Neuronal stem cell (in vitro differentiated cells): ENCODE measurements around the gene HUS1. TPM values are rescaled to one million over a fixed set of nuclear protein-coding genes. Genes with fewer than 3 reads are reported as not detected.

Experiments
- DNase-seq: peaks from one replicate; pipeline ENCODE4 v3.0.0-alpha.2; 2013; ENCODE audit warnings: low spot score
- H2AFZ ChIP-seq: one replicate; pipeline ENCODE4 v1.6.1; 2013; ENCODE audit warnings: mild to moderate bottlenecking, low read length, inconsistent platforms
- H2AK5ac ChIP-seq: 2 replicates; pipeline ENCODE4 v1.6.1; 2013; ENCODE audit warnings: low read depth, mild to moderate bottlenecking, inconsistent platforms, low read length, moderate library complexity, mixed read lengths
- H2BK120ac ChIP-seq: 2 replicates; pipeline ENCODE4 v1.6.1; 2013; ENCODE audit warnings: low read depth, mild to moderate bottlenecking, inconsistent platforms, low read length, moderate library complexity, mixed read lengths
- H2BK12ac ChIP-seq: one replicate; pipeline ENCODE4 v1.6.1; 2013; ENCODE audit warnings: low read length, inconsistent platforms
- H2BK15ac ChIP-seq: 2 replicates; pipeline ENCODE4 v1.6.1; 2013; ENCODE audit warnings: mild to moderate bottlenecking, low read length, inconsistent platforms, mixed read lengths
- H2BK5ac ChIP-seq: one replicate; pipeline ENCODE4 v1.6.1; 2013; ENCODE audit warnings: inconsistent platforms, mild to moderate bottlenecking, low read length, moderate library complexity
- H3K14ac ChIP-seq: one replicate; pipeline ENCODE4 v1.6.1; 2013; ENCODE audit warnings: low read length, inconsistent platforms
- H3K18ac ChIP-seq: 2 replicates; pipeline ENCODE4 v1.6.1; 2013; ENCODE audit warnings: low read length, inconsistent platforms
- H3K23ac ChIP-seq: 2 replicates; pipeline ENCODE4 v1.6.1; 2013; ENCODE audit warnings: low read depth, mild to moderate bottlenecking, mixed read lengths, low read length, inconsistent platforms; ENCODE audit not compliant: poor library complexity
- H3K27ac ChIP-seq: replicated peaks from 3 replicates; pipeline ENCODE4 v1.5.1; 2013; ENCODE audit warnings: low read length, inconsistent platforms
- H3K27me3 ChIP-seq, 3 experiments: 2 replicates each; pipeline ENCODE4 v1.6.1; 2013; ENCODE audit warnings: low read length in 3 of 3, mild to moderate bottlenecking in 2 of 3, inconsistent platforms in 1 of 3, low read depth in 1 of 3, mixed read lengths in 1 of 3, moderate library complexity in 1 of 3; ENCODE audit not compliant: control insufficient read depth in 3 of 3, insufficient read depth in 3 of 3
- H3K36me3 ChIP-seq, 2 donors: replicated peaks in 1 of 2; 2 replicates each; pipeline ENCODE4 v1.6.1; 2013; ENCODE audit warnings: low read length in 2 of 2; ENCODE audit not compliant: control insufficient read depth in 2 of 2, insufficient read depth in 2 of 2
- H3K4ac ChIP-seq: 2 replicates; pipeline ENCODE4 v1.6.1; 2013; ENCODE audit warnings: inconsistent platforms, mild to moderate bottlenecking, low read length, moderate library complexity
- H3K4me1 ChIP-seq, 2 donors: 1 replicate in 1 of 2; 2 replicates in 1 of 2; pipeline ENCODE4 v1.6.1; 2013; ENCODE audit warnings: low read length in 2 of 2, low read depth in 1 of 2; ENCODE audit not compliant: control insufficient read depth in 2 of 2, insufficient read depth in 1 of 2
- H3K4me2 ChIP-seq: one replicate; pipeline ENCODE4 v1.6.1; 2013; ENCODE audit warnings: mild to moderate bottlenecking, low read length, inconsistent platforms; ENCODE audit not compliant: insufficient read depth, poor library complexity, severe bottlenecking
- H3K4me3 ChIP-seq, 2 donors: 2 replicates each; pipeline ENCODE4 v1.5.1; 2013; ENCODE audit warnings: low read length in 2 of 2, mild to moderate bottlenecking in 2 of 2, inconsistent platforms in 1 of 2, moderate library complexity in 1 of 2
- H3K79me1 ChIP-seq: one replicate; pipeline ENCODE4 v1.6.1; 2013; ENCODE audit warnings: low read depth, mild to moderate bottlenecking, inconsistent platforms, low read length, moderate library complexity
- H3K9ac ChIP-seq: one replicate; pipeline ENCODE4 v1.6.1; 2013; ENCODE audit warnings: mild to moderate bottlenecking, low read depth, low read length, inconsistent platforms; ENCODE audit not compliant: poor library complexity
- H3K9me3 ChIP-seq, 2 donors: replicated peaks in 1 of 2; 2 replicates each; pipeline versions ENCODE3 to v1.6.1; 2013; ENCODE audit warnings: low read length in 2 of 2, mild to moderate bottlenecking in 2 of 2, inconsistent platforms in 1 of 2, low read depth in 1 of 2, mixed read lengths in 1 of 2, moderate library complexity in 1 of 2; ENCODE audit not compliant: control insufficient read depth in 2 of 2, insufficient read depth in 1 of 2
- H4K8ac ChIP-seq: one replicate; pipeline ENCODE4 v1.6.1; 2013; ENCODE audit warnings: low read depth, mild to moderate bottlenecking, inconsistent platforms, low read length, moderate library complexity
- H4K91ac ChIP-seq: one replicate; pipeline ENCODE4 v1.6.1; 2013; ENCODE audit warnings: low read length, low read depth, mild to moderate bottlenecking, inconsistent platforms; ENCODE audit not compliant: poor library complexity
- WGBS, 2 donors: extraction: QIAGEN DNeasy Blood & Tissue Kit; methylation state at CpG; one replicate each; pipeline ENCODE4 v1.1.7; 2013; ENCODE audit warnings: missing lambda C conversion rate in 2 of 2, mixed read lengths in 1 of 2; ENCODE audit not compliant: insufficient read length in 2 of 2, insufficient replicate concordance in 1 of 2; ENCODE audit errors: extremely low coverage in 2 of 2; 5-methylcytosine and 5-hydroxymethylcytosine counted together
- polyA plus RNA-seq, 2 experiments: library from polyadenylated mRNA; stranded (reverse); fragments of 200-250 nt; gene quantifications; one replicate each; pipeline ENCODE4 v1.2.3, GENCODE V29; 2013

Gene HUS1
- 14.8 TPM for polyA plus RNA-seq (2013, experiment 1 of 2)
- polyA plus RNA-seq (2013, experiment 2 of 2) = 15.8 TPM

GRCh38 chr7:47979145-47979831 lies at the start of gene HUS1:
Gene HUS1, minus strand, starts transcription at chr7:47979615. Its CDS starts 96 bp downstream, at chr7:47979519.
- H3K4me1 ChIP-seq = peaks cover 4 to 5% of the 10 kb centered on the region in 2 donors
- H3K36me3 ChIP-seq = peaks cover 22 to 37% of the 10 kb centered on the region in 2 donors
- peak within 1 kb of the TSS; percentile 26 for H3K14ac ChIP-seq
- peak; percentile 90 for DNase-seq
- H3K4me3 ChIP-seq = peak within 1 kb of the TSS; percentile 56 to 97
- no peaks in the 10 kb centered on the region for H3K27me3 ChIP-seq
- H2AK5ac ChIP-seq = no peak within 1 kb of the TSS
- H4K8ac ChIP-seq = no peak within 1 kb of the TSS
- H4K91ac ChIP-seq = no peak within 1 kb of the TSS
- peak within 1 kb of the TSS; percentile 79 for H3K4me2 ChIP-seq
- peak within 1 kb of the TSS; percentile 94 for H3K9ac ChIP-seq
- peaks cover 0 to 2% of the 10 kb centered on the region in 2 donors for H3K9me3 ChIP-seq
- H3K4ac ChIP-seq = no peak within 1 kb of the TSS
- no peak within 1 kb of the TSS for H2BK120ac ChIP-seq
- H2BK12ac ChIP-seq = peak within 1 kb of the TSS; percentile 47
- H3K18ac ChIP-seq = peak within 1 kb of the TSS; percentile 95
- no CpG with 5 or more reads among the region's 62 CpGs for WGBS, 2 donors
- H3K27ac ChIP-seq = peak within 1 kb of the TSS; percentile 98
- H2BK5ac ChIP-seq = peak within 1 kb of the TSS; percentile 80
- H2AFZ ChIP-seq = peak within 1 kb of the TSS; percentile 92
- no peak within 1 kb of the TSS for H2BK15ac ChIP-seq
- H3K23ac ChIP-seq = peak within 1 kb of the TSS; percentile 58
- H3K79me1 ChIP-seq = no peaks in the 10 kb centered on the region

DNA sequence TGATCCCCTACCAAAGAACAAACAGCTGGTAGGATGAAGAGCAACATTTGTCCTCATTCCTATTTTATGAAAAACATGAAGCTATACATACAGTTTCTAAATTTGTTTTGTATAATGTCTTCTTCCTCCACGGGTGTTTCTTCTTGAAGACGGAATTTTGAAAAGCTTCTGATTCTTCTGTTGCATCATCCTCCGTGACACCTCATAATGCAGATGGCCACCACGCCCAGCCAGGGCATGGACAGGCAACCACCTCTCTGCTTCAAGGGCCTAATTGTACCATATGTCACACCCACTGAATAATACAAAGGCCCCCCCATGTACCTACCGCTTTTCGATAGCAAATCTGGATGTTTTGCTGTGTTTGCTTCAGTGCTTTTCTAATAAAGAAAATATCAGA lies 49.5 kb upstream of the HUS1 start, which contains the start of gene SUN3:
Gene SUN3 (minus strand): TSS at position 170 of the 400 bp plus-strand sequence. CDS start 169 bp downstream, at position 1.
- H3K23ac ChIP-seq = no peak within 1 kb of the TSS
- H2AFZ ChIP-seq = no peak within 1 kb of the TSS
- no peak within 1 kb of the TSS for H2BK15ac ChIP-seq
- H3K14ac ChIP-seq = no peak within 1 kb of the TSS
- H3K79me1 ChIP-seq = no peaks in the 10 kb centered on the region
- H3K18ac ChIP-seq = no peak within 1 kb of the TSS
- H3K9me3 ChIP-seq = no peaks in the 10 kb centered on the region
- peaks cover 0 to 24% (median 0%) of the 10 kb centered on the region in 3 experiments for H3K27me3 ChIP-seq
- DNase-seq = no peak
- H3K4me2 ChIP-seq = no peak within 1 kb of the TSS
- H2BK12ac ChIP-seq = no peak within 1 kb of the TSS
- H3K4me3 ChIP-seq = no peak within 1 kb of the TSS
- no peaks in the 10 kb centered on the region for H3K4me1 ChIP-seq
- no peak within 1 kb of the TSS for H4K91ac ChIP-seq
- WGBS, 2 donors = no CpG with 5 or more reads among the region's 6 CpGs
- H2BK120ac ChIP-seq = no peak within 1 kb of the TSS
- no peak within 1 kb of the TSS for H3K9ac ChIP-seq
- H4K8ac ChIP-seq = no peak within 1 kb of the TSS
- H3K4ac ChIP-seq = no peak within 1 kb of the TSS
- H3K27ac ChIP-seq = no peak within 1 kb of the TSS
- H2AK5ac ChIP-seq = no peak within 1 kb of the TSS
- no peaks in the 10 kb centered on the region for H3K36me3 ChIP-seq
- no peak within 1 kb of the TSS for H2BK5ac ChIP-seq

DNA sequence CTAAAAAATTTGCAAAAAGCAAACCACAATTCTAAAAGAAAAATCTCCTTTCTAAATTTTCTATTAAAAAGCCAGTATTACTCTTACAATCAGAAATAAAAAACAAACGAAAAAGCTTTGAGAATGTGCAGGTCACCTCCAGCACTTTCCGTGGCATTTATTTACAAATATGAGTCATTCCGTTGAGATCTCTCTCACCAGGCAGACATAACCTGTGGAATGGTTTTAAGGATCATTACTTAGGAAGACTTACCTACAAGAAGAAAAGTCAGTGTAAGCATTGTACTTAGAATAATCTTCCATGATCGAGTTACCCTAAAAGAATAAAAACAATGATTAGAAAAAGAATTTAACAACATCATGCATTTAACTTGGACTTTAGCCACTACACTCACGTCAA lies 46.2 kb upstream of the HUS1 start:
- Histone ChIP-seq H3K9me3 (no peaks in the 10 kb centered on the region), H3K79me1 (no peaks in the 10 kb centered on the region), H2AK5ac (no peak overlapping the region), H3K4me3 (no peak overlapping the region), H3K27ac (no peak overlapping the region), H3K9ac (no peak overlapping the region), H3K4ac (no peak overlapping the region), H3K4me2 (no peak overlapping the region), H3K18ac (no peak overlapping the region), H2AFZ (no peak overlapping the region), H3K14ac (no peak overlapping the region), H2BK120ac (no peak overlapping the region), H2BK15ac (no peak overlapping the region), H3K4me1 (no peaks in the 10 kb centered on the region), H2BK12ac (no peak overlapping the region), H3K23ac (no peak overlapping the region), H2BK5ac (no peak overlapping the region), H3K36me3 (no peaks in the 10 kb centered on the region), H4K8ac (no peak overlapping the region), H4K91ac (no peak overlapping the region), H3K27me3 (peaks cover 0 to 15% (median 0%) of the 10 kb centered on the region in 3 experiments)
- DNase-seq = no peak
- no CpG with 5 or more reads among the region's 5 CpGs for WGBS, 2 donors

- no peak overlapping the region for H2BK12ac ChIP-seq
- no peak overlapping the region for H4K91ac ChIP-seq
- peaks cover 0 to 4% (median 0%) of the 10 kb centered on the region in 3 experiments for H3K27me3 ChIP-seq
- H2AK5ac ChIP-seq = no peak overlapping the region
- H3K4me1 ChIP-seq = no peaks in the 10 kb centered on the region
- H3K27ac ChIP-seq = no peak overlapping the region
- peak overlapping the region; percentile 31 for H3K14ac ChIP-seq
- H2AFZ ChIP-seq = no peak overlapping the region
- peaks cover 0 to 2% of the 10 kb centered on the region in 2 donors for H3K9me3 ChIP-seq
- DNase-seq = no peak
- no peak overlapping the region for H3K4me2 ChIP-seq
- H3K23ac ChIP-seq = no peak overlapping the region
- no peak overlapping the region for H2BK120ac ChIP-seq
- H3K79me1 ChIP-seq = no peaks in the 10 kb centered on the region
- no peak overlapping the region for H3K9ac ChIP-seq
- H2BK5ac ChIP-seq = no peak overlapping the region
- H3K4ac ChIP-seq = no peak overlapping the region
- no peak overlapping the region for H2BK15ac ChIP-seq
- no peak overlapping the region for H4K8ac ChIP-seq
- H3K4me3 ChIP-seq = no peak overlapping the region
- WGBS, 2 donors = no CpG with 5 or more reads among the region's 4 CpGs
- no peaks in the 10 kb centered on the region for H3K36me3 ChIP-seq
- H3K18ac ChIP-seq = no peak overlapping the region
Observed at GRCh38 chr7:48017674-48018073, 38.3 kb upstream of the HUS1 start.
